GM23338 (cell line): ENCODE results near the gene RXRB. TPM values are rescaled to one million over a fixed set of nuclear protein-coding genes. Genes with fewer than 3 reads are reported as not detected.

Experiments used
- ATAC-seq: fragments of 200-7000 bp; cut with Tn5 transposase; 3 replicates; pipeline ENCODE4 v1.9.1; 2020
- DNase-seq: peaks from one replicate; pipeline ENCODE4 v3.0.0-alpha.2; 2015; ENCODE audit warnings: low spot score
- H2AFZ ChIP-seq: fragments of 200-600 bp; sonication (generic); 2 replicates; pipeline ENCODE4 v1.8.0; 2016; ENCODE audit warnings: antibody characterized with exemption, mild to moderate bottlenecking, moderate library complexity
- H3F3A ChIP-seq: fragments of 200-600 bp; sonication (generic); replicated peaks from 2 replicates; pipeline ENCODE4 v1.8.0; 2017; ENCODE audit warnings: antibody characterized with exemption, mixed run types, low read depth
- H3K27ac ChIP-seq: fragments of 200-600 bp; sonication (generic); 2 replicates; pipeline ENCODE4 v1.6.1; 2016; ENCODE audit warnings: low read depth
- H3K27me3 ChIP-seq: fragments of 200-600 bp; sonication (generic); 2 replicates; pipeline ENCODE4 v1.8.0; 2016; ENCODE audit warnings: mild to moderate bottlenecking, mixed run types, moderate library complexity; ENCODE audit not compliant: insufficient read depth
- H3K36me3 ChIP-seq: fragments of 200-600 bp; sonication (generic); 2 replicates; pipeline ENCODE4 v1.8.0; 2016; ENCODE audit warnings: mild to moderate bottlenecking; ENCODE audit not compliant: insufficient read depth
- H3K4me1 ChIP-seq: fragments of 200-600 bp; sonication (generic); 2 replicates; pipeline ENCODE4 v1.8.0; 2016; ENCODE audit warnings: mild to moderate bottlenecking, moderate library complexity; ENCODE audit not compliant: insufficient read depth
- H3K4me2 ChIP-seq: fragments of 200-600 bp; sonication (generic); 2 replicates; pipeline ENCODE4 v1.7.1; 2017; ENCODE audit warnings: mixed run types
- H3K4me3 ChIP-seq: fragments of 200-600 bp; sonication (generic); 2 replicates; pipeline ENCODE4 v1.6.1; 2016; ENCODE audit warnings: mixed run types
- H3K79me2 ChIP-seq: fragments of 200-600 bp; sonication (generic); replicated peaks from 2 replicates; pipeline ENCODE4 v1.8.0; 2017; ENCODE audit warnings: mild to moderate bottlenecking; ENCODE audit not compliant: insufficient read depth
- H3K9me2 ChIP-seq: fragments of 200-600 bp; sonication (generic); 2 replicates; pipeline ENCODE4 v1.8.0; 2017; ENCODE audit not compliant: insufficient read depth
- H4K20me1 ChIP-seq: fragments of 200-600 bp; sonication (generic); replicated peaks from 2 replicates; pipeline ENCODE4 v1.8.0; 2017; ENCODE audit warnings: mild to moderate bottlenecking; ENCODE audit not compliant: insufficient read depth
- H3K27ac Mint-ChIP-seq: 2 replicates; pipeline ENCODE4 v1.8.0; 2020; ENCODE audit warnings: inconsistent platforms, mild to moderate bottlenecking, moderate library complexity, mixed read lengths
- H3K27me3 Mint-ChIP-seq: 3 replicates; pipeline ENCODE4 v1.8.0; 2022; ENCODE audit warnings: low read depth, mild to moderate bottlenecking, moderate library complexity, mixed read lengths, inconsistent platforms; ENCODE audit not compliant: insufficient read depth, poor library complexity
- H3K36me3 Mint-ChIP-seq: 3 replicates; pipeline ENCODE4 v1.8.0; 2021; ENCODE audit warnings: low read depth, mild to moderate bottlenecking, inconsistent platforms, moderate library complexity, mixed read lengths
- H3K4me1 Mint-ChIP-seq: 3 replicates; pipeline ENCODE4 v1.8.0; 2020; ENCODE audit warnings: mild to moderate bottlenecking, inconsistent platforms, mixed read lengths
- H3K4me3 Mint-ChIP-seq: 3 replicates; pipeline ENCODE4 v1.8.0; 2021; ENCODE audit warnings: moderate library complexity, mild to moderate bottlenecking, inconsistent platforms, mixed read lengths
- H3K9me3 Mint-ChIP-seq: 3 replicates; pipeline ENCODE4 v1.8.0; 2020; ENCODE audit warnings: moderate library complexity, mild to moderate bottlenecking, inconsistent platforms, mixed read lengths
- CREB1 ChIP-seq: fragments of 250-450 bp; sonication (Bioruptor Pico); IDR thresholded peaks from 2 replicates; pipeline ENCODE4 v1.5.0; 2020; ENCODE audit warnings: low read depth, mild to moderate bottlenecking, moderate library complexity
- EZH2 ChIP-seq: fragments of 200-600 bp; sonication (generic); IDR thresholded peaks from one replicate; pipeline ENCODE4 v1.8.0; 2017; ENCODE audit warnings: antibody characterized with exemption, mild to moderate bottlenecking, low read depth; ENCODE audit not compliant: unreplicated experiment
- EZH2phosphoT487 ChIP-seq: fragments of 200-600 bp; sonication (generic); IDR thresholded peaks from one replicate; pipeline ENCODE4 v1.8.1; 2018; ENCODE audit warnings: antibody characterized with exemption; ENCODE audit not compliant: unreplicated experiment
- JUNB ChIP-seq: IDR thresholded peaks from one replicate; pipeline ENCODE4 v1.6.1; 2016; ENCODE audit warnings: antibody characterized with exemption; ENCODE audit not compliant: unreplicated experiment
- NANOG ChIP-seq: IDR thresholded peaks from 2 replicates; pipeline ENCODE4 v1.6.1; 2016; ENCODE audit warnings: antibody characterized with exemption, borderline replicate concordance
- POLR2AphosphoS5 ChIP-seq: IDR thresholded peaks from 2 replicates; pipeline ENCODE4 v1.6.1; 2016; ENCODE audit warnings: antibody characterized with exemption, low read depth
- STAT1 ChIP-seq: IDR thresholded peaks from one replicate; pipeline ENCODE4 v1.6.1; 2016; ENCODE audit warnings: antibody characterized with exemption; ENCODE audit not compliant: unreplicated experiment
- ZNF114 ChIP-seq: fragments of 250-450 bp; sonication (Bioruptor Pico); IDR thresholded peaks from 2 replicates; pipeline ENCODE4 v1.5.0; 2020; ENCODE audit warnings: mild to moderate bottlenecking, moderate library complexity
- ZNF331 ChIP-seq: fragments of 250-450 bp; sonication (Bioruptor Pico); IDR thresholded peaks from 2 replicates; pipeline ENCODE4 v1.5.0; 2020; ENCODE audit warnings: low read depth, mild to moderate bottlenecking, moderate library complexity
- polyA plus RNA-seq: library from polyadenylated mRNA; unstranded; fragments of >200 nt; fragmentation: Nextera tagmentation; extraction: Ambion mirVana; gene quantifications from 2 replicates; pipeline ENCODE4 v1.2.1, GENCODE V29; 2016
- total RNA-seq: library from RNA; depleted of rRNA; stranded (reverse); fragments of >200 nt; shearing (Covaris generic); gene quantifications from 2 replicates; pipeline ENCODE4 v1.2.3, GENCODE V29; 2014
- TF ChIP-seq, protein P1 (sequence below): IDR thresholded peaks from 2 replicates; pipeline ENCODE4 v1.6.1; 2016; ENCODE audit warnings: antibody characterized with exemption
- TF ChIP-seq, protein P2 (sequence below): fragments of 250-450 bp; sonication (Bioruptor Pico); IDR thresholded peaks from 2 replicates; pipeline ENCODE4 v1.5.0; 2020; ENCODE audit warnings: mild to moderate bottlenecking, moderate library complexity
- TF ChIP-seq, protein P3 (sequence below), 2 experiments: fragments of 200-600 bp in 1 of 2; sonication (generic) in 1 of 2; conservative IDR thresholded peaks; 2 replicates each; pipeline versions ENCODE4 v1.5.1 to v1.6.1; 2016 to 2017; ENCODE audit warnings: antibody characterized with exemption in 2 of 2, low read depth in 2 of 2, mild to moderate bottlenecking in 2 of 2, moderate library complexity in 1 of 2
- TF ChIP-seq, protein P4 (sequence below): IDR thresholded peaks from one replicate; pipeline ENCODE4 v1.6.1; 2018; ENCODE audit warnings: antibody characterized with exemption; ENCODE audit not compliant: unreplicated experiment

Gene RXRB
- total and polyA plus RNA-seq, 2 experiments from 2014 or later, result 6.9 to 11.6 TPM

DNA sequence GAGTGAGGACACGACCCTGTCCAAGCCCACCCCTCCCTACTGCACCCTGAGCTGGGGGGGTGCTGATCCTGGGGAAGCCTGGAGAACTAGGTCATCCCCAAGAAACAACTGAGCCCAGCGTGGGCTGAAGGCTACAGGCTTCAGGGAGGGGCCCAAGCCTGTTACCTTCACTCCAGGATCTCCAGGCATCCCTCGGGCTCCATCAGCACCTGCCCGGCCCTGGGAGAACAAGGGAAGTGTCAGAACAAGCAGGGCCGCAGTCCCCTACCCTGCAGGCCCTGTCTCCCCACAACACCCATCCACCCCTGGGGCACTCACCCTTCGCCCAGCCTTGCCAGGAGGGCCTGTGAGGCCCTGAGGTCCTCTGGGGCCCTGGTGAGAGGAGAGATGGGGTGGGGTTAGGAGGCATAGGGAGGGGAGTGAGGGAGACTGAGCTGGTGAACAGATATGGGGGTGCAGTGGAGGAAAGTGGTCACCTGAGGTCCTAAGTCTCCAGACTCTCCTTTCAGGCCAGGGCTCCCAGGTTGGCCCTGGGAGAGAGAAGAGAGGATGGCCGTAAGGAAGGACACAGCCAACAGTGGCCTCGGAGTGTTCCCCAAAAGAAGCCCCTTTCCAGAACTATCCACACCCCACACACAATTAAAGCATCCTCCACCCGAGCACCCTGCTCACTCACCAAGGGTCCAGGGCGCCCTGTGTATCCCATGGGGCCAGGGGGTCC, 21.6 kb downstream of the RXRB start:
- DNase-seq, result no peak
- Mint-ChIP-seq H3K27me3 (peaks cover 15% of the 10 kb centered on the region), H3K36me3 (no peaks in the 10 kb centered on the region), H3K9me3 (no peaks in the 10 kb centered on the region), H3K4me3 (no peak overlapping the region), H3K27ac (no peak overlapping the region), H3K4me1 (peaks cover 5% of the 10 kb centered on the region; the same call in 2 of the 3 replicates)
- Histone ChIP-seq H3F3A (no peaks in the 10 kb centered on the region), H3K9me2 (peaks cover 8% of the 10 kb centered on the region; the same call in 1 of the 2 replicates), H3K36me3 (no peaks in the 10 kb centered on the region), H3K79me2 (no peaks in the 10 kb centered on the region), H3K4me3 (no peak overlapping the region), H2AFZ (no peak overlapping the region), H3K27ac (no peak overlapping the region), H3K4me1 (no peaks in the 10 kb centered on the region), H4K20me1 (no peaks in the 10 kb centered on the region), H3K27me3 (no peaks in the 10 kb centered on the region), H3K4me2 (no peak overlapping the region)
- TF ChIP-seq, protein P1, sequence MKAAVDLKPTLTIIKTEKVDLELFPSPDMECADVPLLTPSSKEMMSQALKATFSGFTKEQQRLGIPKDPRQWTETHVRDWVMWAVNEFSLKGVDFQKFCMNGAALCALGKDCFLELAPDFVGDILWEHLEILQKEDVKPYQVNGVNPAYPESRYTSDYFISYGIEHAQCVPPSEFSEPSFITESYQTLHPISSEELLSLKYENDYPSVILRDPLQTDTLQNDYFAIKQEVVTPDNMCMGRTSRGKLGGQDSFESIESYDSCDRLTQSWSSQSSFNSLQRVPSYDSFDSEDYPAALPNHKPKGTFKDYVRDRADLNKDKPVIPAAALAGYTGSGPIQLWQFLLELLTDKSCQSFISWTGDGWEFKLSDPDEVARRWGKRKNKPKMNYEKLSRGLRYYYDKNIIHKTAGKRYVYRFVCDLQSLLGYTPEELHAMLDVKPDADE, result no peak
- TF ChIP-seq CREB1 (CRISPR knock-in tag) (no peak), NANOG (no peak), ZNF114 (CRISPR knock-in tag) (no peak), ZNF331 (CRISPR knock-in tag) (no peak), EZH2phosphoT487 (no peak), POLR2AphosphoS5 (no peak), EZH2 (no peak), JUNB (no peak), STAT1 (no peak)
- TF ChIP-seq, protein P2, sequence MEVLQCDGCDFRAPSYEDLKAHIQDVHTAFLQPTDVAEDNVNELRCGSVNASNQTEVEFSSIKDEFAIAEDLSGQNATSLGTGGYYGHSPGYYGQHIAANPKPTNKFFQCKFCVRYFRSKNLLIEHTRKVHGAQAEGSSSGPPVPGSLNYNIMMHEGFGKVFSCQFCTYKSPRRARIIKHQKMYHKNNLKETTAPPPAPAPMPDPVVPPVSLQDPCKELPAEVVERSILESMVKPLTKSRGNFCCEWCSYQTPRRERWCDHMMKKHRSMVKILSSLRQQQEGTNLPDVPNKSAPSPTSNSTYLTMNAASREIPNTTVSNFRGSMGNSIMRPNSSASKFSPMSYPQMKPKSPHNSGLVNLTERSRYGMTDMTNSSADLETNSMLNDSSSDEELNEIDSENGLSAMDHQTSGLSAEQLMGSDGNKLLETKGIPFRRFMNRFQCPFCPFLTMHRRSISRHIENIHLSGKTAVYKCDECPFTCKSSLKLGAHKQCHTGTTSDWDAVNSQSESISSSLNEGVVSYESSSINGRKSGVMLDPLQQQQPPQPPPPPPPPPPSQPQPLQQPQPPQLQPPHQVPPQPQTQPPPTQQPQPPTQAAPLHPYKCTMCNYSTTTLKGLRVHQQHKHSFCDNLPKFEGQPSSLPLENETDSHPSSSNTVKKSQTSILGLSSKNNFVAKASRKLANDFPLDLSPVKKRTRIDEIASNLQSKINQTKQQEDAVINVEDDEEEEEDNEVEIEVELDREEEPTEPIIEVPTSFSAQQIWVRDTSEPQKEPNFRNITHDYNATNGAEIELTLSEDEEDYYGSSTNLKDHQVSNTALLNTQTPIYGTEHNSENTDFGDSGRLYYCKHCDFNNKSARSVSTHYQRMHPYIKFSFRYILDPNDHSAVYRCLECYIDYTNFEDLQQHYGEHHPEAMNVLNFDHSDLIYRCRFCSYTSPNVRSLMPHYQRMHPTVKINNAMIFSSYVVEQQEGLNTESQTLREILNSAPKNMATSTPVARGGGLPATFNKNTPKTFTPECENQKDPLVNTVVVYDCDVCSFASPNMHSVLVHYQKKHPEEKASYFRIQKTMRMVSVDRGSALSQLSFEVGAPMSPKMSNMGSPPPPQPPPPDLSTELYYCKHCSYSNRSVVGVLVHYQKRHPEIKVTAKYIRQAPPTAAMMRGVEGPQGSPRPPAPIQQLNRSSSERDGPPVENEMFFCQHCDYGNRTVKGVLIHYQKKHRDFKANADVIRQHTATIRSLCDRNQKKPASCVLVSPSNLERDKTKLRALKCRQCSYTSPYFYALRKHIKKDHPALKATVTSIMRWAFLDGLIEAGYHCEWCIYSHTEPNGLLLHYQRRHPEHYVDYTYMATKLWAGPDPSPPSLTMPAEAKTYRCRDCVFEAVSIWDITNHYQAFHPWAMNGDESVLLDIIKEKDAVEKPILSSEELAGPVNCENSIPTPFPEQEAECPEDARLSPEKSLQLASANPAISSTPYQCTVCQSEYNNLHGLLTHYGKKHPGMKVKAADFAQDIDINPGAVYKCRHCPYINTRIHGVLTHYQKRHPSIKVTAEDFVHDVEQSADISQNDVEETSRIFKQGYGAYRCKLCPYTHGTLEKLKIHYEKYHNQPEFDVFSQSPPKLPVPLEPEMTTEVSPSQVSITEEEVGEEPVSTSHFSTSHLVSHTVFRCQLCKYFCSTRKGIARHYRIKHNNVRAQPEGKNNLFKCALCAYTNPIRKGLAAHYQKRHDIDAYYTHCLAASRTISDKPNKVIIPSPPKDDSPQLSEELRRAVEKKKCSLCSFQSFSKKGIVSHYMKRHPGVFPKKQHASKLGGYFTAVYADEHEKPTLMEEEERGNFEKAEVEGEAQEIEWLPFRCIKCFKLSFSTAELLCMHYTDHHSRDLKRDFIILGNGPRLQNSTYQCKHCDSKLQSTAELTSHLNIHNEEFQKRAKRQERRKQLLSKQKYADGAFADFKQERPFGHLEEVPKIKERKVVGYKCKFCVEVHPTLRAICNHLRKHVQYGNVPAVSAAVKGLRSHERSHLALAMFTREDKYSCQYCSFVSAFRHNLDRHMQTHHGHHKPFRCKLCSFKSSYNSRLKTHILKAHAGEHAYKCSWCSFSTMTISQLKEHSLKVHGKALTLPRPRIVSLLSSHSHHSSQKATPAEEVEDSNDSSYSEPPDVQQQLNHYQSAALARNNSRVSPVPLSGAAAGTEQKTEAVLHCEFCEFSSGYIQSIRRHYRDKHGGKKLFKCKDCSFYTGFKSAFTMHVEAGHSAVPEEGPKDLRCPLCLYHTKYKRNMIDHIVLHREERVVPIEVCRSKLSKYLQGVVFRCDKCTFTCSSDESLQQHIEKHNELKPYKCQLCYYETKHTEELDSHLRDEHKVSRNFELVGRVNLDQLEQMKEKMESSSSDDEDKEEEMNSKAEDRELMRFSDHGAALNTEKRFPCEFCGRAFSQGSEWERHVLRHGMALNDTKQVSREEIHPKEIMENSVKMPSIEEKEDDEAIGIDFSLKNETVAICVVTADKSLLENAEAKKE, result no peak
- TF ChIP-seq, protein P3, sequence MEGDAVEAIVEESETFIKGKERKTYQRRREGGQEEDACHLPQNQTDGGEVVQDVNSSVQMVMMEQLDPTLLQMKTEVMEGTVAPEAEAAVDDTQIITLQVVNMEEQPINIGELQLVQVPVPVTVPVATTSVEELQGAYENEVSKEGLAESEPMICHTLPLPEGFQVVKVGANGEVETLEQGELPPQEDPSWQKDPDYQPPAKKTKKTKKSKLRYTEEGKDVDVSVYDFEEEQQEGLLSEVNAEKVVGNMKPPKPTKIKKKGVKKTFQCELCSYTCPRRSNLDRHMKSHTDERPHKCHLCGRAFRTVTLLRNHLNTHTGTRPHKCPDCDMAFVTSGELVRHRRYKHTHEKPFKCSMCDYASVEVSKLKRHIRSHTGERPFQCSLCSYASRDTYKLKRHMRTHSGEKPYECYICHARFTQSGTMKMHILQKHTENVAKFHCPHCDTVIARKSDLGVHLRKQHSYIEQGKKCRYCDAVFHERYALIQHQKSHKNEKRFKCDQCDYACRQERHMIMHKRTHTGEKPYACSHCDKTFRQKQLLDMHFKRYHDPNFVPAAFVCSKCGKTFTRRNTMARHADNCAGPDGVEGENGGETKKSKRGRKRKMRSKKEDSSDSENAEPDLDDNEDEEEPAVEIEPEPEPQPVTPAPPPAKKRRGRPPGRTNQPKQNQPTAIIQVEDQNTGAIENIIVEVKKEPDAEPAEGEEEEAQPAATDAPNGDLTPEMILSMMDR (conservative IDR thresholded peaks at IDR 0.05; ENCODE audit: low read depth in 2 of 2), result no peak
- TF ChIP-seq, protein P4, sequence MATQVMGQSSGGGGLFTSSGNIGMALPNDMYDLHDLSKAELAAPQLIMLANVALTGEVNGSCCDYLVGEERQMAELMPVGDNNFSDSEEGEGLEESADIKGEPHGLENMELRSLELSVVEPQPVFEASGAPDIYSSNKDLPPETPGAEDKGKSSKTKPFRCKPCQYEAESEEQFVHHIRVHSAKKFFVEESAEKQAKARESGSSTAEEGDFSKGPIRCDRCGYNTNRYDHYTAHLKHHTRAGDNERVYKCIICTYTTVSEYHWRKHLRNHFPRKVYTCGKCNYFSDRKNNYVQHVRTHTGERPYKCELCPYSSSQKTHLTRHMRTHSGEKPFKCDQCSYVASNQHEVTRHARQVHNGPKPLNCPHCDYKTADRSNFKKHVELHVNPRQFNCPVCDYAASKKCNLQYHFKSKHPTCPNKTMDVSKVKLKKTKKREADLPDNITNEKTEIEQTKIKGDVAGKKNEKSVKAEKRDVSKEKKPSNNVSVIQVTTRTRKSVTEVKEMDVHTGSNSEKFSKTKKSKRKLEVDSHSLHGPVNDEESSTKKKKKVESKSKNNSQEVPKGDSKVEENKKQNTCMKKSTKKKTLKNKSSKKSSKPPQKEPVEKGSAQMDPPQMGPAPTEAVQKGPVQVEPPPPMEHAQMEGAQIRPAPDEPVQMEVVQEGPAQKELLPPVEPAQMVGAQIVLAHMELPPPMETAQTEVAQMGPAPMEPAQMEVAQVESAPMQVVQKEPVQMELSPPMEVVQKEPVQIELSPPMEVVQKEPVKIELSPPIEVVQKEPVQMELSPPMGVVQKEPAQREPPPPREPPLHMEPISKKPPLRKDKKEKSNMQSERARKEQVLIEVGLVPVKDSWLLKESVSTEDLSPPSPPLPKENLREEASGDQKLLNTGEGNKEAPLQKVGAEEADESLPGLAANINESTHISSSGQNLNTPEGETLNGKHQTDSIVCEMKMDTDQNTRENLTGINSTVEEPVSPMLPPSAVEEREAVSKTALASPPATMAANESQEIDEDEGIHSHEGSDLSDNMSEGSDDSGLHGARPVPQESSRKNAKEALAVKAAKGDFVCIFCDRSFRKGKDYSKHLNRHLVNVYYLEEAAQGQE, result no peak
- ATAC-seq, result no peak
